ENCODE data around the gene LSM4.

The LSM4 gene

DNA sequence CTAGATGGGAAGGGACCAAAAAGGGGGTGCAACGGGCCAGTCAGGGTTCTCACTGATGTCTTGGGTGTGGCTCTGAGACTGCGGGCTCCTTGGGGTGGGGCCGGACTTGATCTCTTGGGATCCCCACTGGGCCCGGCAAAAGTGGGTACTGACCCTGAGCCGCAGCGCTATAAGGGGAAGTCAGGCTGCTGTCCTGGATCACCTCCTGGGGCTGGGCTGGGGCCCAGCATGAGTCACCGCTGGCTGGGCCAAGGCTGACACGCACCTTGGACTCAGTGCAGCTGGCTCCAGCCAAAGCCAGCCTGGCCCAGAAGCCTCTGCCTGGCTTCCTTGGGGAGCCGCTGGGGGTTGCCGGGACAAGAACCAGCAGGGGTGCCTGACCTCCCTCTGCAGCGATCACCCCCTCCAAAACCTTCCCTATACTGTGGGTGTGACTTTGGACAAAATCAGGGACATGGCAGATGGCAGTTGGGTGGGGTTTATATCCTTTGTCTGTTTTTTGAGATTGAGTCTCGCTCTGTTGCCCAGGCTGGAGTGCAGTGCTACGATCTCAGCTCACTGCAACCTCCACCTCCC is 48.0 kb downstream of the LSM4 start:
- H3K4ac ChIP-seq (ENCODE audit: low read depth, low read length) = no peak overlapping the region
- no peak overlapping the region for H3K27ac ChIP-seq (ENCODE audit: low read depth, low read length)
- peak; percentile 80 to 82 for DNase-seq
- no peak overlapping the region for H3K9ac ChIP-seq (ENCODE audit: low read length)
- no peak overlapping the region for H2BK5ac ChIP-seq (ENCODE audit: low read depth, low read length, poor library complexity)
- H3K4me3 ChIP-seq (ENCODE audit: low read depth, low read length) = no peak overlapping the region
- no peak overlapping the region for H2AK5ac ChIP-seq (ENCODE audit: low read length)
- no peak overlapping the region for H4K12ac ChIP-seq (ENCODE audit: low read depth, low read length)
- no peaks in the 10 kb centered on the region for H3K9me3 ChIP-seq (ENCODE audit: insufficient read depth, low read depth, low read length)
- H3K79me2 ChIP-seq (ENCODE audit: control insufficient read depth, insufficient read depth, low read length, poor library complexity) = peaks cover 15% of the 10 kb centered on the region
- peaks cover 11 to 18% of the 10 kb centered on the region in 2 experiments for H3K4me1 ChIP-seq (ENCODE audit: control insufficient read depth in 1 of 2, insufficient read depth in 2 of 2, low read length in 2 of 2)
- H3K27me3 ChIP-seq (ENCODE audit: insufficient read depth, low read length) = no peaks in the 10 kb centered on the region
- H3K79me1 ChIP-seq (ENCODE audit: low read length) = peaks cover 3% of the 10 kb centered on the region
- no peak overlapping the region for H3K4me2 ChIP-seq (ENCODE audit: low read length)
- H3K18ac ChIP-seq (ENCODE audit: low read length) = no peak overlapping the region
- no peak overlapping the region for H3K23ac ChIP-seq (ENCODE audit: low read length)
- H2BK12ac ChIP-seq (ENCODE audit: low read length) = no peak overlapping the region
- H2AFZ ChIP-seq (ENCODE audit: insufficient read depth, low read length, poor library complexity) = no peak overlapping the region
- H3K14ac ChIP-seq (ENCODE audit: low read length) = no peak overlapping the region
- H4K8ac ChIP-seq (ENCODE audit: low read depth, low read length) = no peak overlapping the region
- H2BK120ac ChIP-seq (ENCODE audit: insufficient read depth, low read length, poor library complexity) = no peak overlapping the region
- no CpG with 5 or more reads among the region's 13 CpGs for WGBS (ENCODE audit: extremely low coverage, insufficient coverage, insufficient read length)
- H4K91ac ChIP-seq (ENCODE audit: low read depth, low read length) = no peak overlapping the region
- peaks cover 30% of the 10 kb centered on the region in 2 experiments for H3K36me3 ChIP-seq (ENCODE audit: control insufficient read depth in 1 of 2, insufficient read depth in 2 of 2, low read length in 2 of 2)

DNA sequence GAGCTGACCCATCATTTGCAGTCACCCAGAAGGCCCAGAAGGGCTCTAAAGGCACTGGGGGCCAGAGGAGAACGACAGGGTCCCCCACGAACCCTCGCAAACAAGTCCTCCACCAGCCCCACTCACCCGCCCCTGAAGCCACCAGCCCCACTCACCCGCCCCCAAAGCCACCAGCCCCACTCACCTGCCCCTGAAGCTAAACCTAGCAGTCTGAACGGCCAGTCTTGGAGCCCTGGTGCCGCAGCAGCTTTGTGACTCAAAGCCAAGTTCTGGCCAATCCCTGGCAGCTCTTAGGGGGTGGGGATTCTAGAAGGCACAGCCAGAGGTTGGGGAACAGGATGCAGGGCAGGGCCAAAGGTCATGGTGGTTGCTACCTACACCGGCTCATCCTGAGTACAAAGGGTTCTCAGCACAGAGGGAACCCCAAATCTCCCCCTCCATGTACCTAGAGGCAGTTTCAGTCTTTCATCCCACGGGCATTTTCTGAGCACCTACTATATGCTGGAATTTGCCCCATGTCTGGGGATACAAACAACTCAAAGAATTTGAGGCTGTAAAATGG is 48.6 kb downstream of the LSM4 start, which contains the start of gene IQCN:
TSS of gene IQCN (minus strand) at position 234 of the 562 bp plus-strand sequence. CDS start 4,974 bp downstream, outside the sequence.
- H3K27me3 ChIP-seq (ENCODE audit: insufficient read depth, low read length) = no peaks in the 10 kb centered on the region
- H2BK12ac ChIP-seq (ENCODE audit: low read length) = no peak within 1 kb of the TSS
- no peak within 1 kb of the TSS for H3K23ac ChIP-seq (ENCODE audit: low read length)
- no peak within 1 kb of the TSS for H3K9ac ChIP-seq (ENCODE audit: low read length)
- no peaks in the 10 kb centered on the region for H3K79me1 ChIP-seq (ENCODE audit: low read length)
- H2AFZ ChIP-seq (ENCODE audit: insufficient read depth, low read length, poor library complexity) = no peak within 1 kb of the TSS
- no peak within 1 kb of the TSS for H3K4me3 ChIP-seq (ENCODE audit: low read depth, low read length)
- no peak within 1 kb of the TSS for H3K18ac ChIP-seq (ENCODE audit: low read length)
- H4K8ac ChIP-seq (ENCODE audit: low read depth, low read length) = no peak within 1 kb of the TSS
- no peaks in the 10 kb centered on the region for H3K9me3 ChIP-seq (ENCODE audit: insufficient read depth, low read depth, low read length)
- no peak within 1 kb of the TSS for H2AK5ac ChIP-seq (ENCODE audit: low read length)
- H3K79me2 ChIP-seq (ENCODE audit: control insufficient read depth, insufficient read depth, low read length, poor library complexity) = peaks cover 14% of the 10 kb centered on the region
- H3K4me2 ChIP-seq (ENCODE audit: low read length) = no peak within 1 kb of the TSS
- H3K27ac ChIP-seq (ENCODE audit: low read depth, low read length) = no peak within 1 kb of the TSS
- no CpG with 5 or more reads among the region's 9 CpGs for WGBS (ENCODE audit: extremely low coverage, insufficient coverage, insufficient read length)
- no peak within 1 kb of the TSS for H2BK5ac ChIP-seq (ENCODE audit: low read depth, low read length, poor library complexity)
- H3K4ac ChIP-seq (ENCODE audit: low read depth, low read length) = no peak within 1 kb of the TSS
- DNase-seq = peak; percentile 72 to 75
- H3K4me1 ChIP-seq (ENCODE audit: control insufficient read depth in 1 of 2, insufficient read depth in 2 of 2, low read length in 2 of 2) = peaks cover 11 to 18% of the 10 kb centered on the region in 2 experiments
- no peak within 1 kb of the TSS for H3K14ac ChIP-seq (ENCODE audit: low read length)
- peaks cover 30% of the 10 kb centered on the region in 2 experiments for H3K36me3 ChIP-seq (ENCODE audit: control insufficient read depth in 1 of 2, insufficient read depth in 2 of 2, low read length in 2 of 2)
- no peak within 1 kb of the TSS for H4K12ac ChIP-seq (ENCODE audit: low read depth, low read length)
- H4K91ac ChIP-seq (ENCODE audit: low read depth, low read length) = no peak within 1 kb of the TSS
- no peak within 1 kb of the TSS for H2BK120ac ChIP-seq (ENCODE audit: insufficient read depth, low read length, poor library complexity)

DNA sequence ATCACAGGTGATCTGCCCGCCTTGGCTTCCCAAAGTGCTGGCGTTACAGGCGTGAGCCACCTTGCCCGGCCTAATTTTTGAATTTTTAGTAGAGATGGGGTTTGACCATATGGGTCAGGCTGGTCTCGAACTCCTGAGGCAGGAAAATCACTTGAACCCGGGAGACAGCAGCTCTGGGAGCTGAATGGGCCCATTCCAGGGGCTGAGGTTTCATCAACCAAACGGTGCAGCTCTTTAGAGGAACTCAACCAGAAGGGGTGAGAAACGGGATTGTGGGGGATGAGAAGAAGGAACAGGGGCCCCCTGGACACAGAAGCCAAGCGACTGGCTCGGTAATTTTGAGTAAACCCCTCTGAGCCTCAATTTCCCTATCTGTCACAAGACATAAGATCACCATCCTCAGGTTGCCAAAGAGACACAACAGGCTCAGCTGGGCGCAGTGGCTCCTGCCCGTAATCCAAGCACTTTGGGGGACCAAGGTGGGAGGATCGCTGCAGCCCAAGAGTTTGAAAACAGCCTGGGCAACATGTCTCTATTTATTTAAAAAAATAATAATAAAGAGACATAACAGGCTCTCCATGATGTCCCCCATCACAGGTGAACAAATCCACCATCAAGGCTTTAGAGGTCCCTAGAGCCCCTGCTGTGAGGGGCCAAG is 49.2 kb downstream of the LSM4 start:
- H2BK5ac ChIP-seq (ENCODE audit: low read depth, low read length, poor library complexity) = no peak overlapping the region
- H4K91ac ChIP-seq (ENCODE audit: low read depth, low read length) = no peak overlapping the region
- H3K18ac ChIP-seq (ENCODE audit: low read length) = no peak overlapping the region
- H2AFZ ChIP-seq (ENCODE audit: insufficient read depth, low read length, poor library complexity) = no peak overlapping the region
- H3K79me1 ChIP-seq (ENCODE audit: low read length) = no peaks in the 10 kb centered on the region
- no peak overlapping the region for H2BK12ac ChIP-seq (ENCODE audit: low read length)
- no peaks in the 10 kb centered on the region for H3K27me3 ChIP-seq (ENCODE audit: insufficient read depth, low read length)
- no peak overlapping the region for H4K12ac ChIP-seq (ENCODE audit: low read depth, low read length)
- no peak overlapping the region for H3K23ac ChIP-seq (ENCODE audit: low read length)
- H3K36me3 ChIP-seq (ENCODE audit: control insufficient read depth in 1 of 2, insufficient read depth in 2 of 2, low read length in 2 of 2) = peaks cover 26% of the 10 kb centered on the region in 2 experiments
- H3K79me2 ChIP-seq (ENCODE audit: control insufficient read depth, insufficient read depth, low read length, poor library complexity) = peaks cover 8% of the 10 kb centered on the region
- H3K9ac ChIP-seq (ENCODE audit: low read length) = no peak overlapping the region
- peak; percentile 24 to 50 for DNase-seq
- no peaks in the 10 kb centered on the region for H3K9me3 ChIP-seq (ENCODE audit: insufficient read depth, low read depth, low read length)
- H3K4ac ChIP-seq (ENCODE audit: low read depth, low read length) = no peak overlapping the region
- peaks cover 7 to 14% of the 10 kb centered on the region in 2 experiments for H3K4me1 ChIP-seq (ENCODE audit: control insufficient read depth in 1 of 2, insufficient read depth in 2 of 2, low read length in 2 of 2)
- no peak overlapping the region for H2BK120ac ChIP-seq (ENCODE audit: insufficient read depth, low read length, poor library complexity)
- no peak overlapping the region for H3K4me3 ChIP-seq (ENCODE audit: low read depth, low read length)
- no peak overlapping the region for H3K27ac ChIP-seq (ENCODE audit: low read depth, low read length)
- H3K4me2 ChIP-seq (ENCODE audit: low read length) = no peak overlapping the region
- no peak overlapping the region for H3K14ac ChIP-seq (ENCODE audit: low read length)
- H4K8ac ChIP-seq (ENCODE audit: low read depth, low read length) = no peak overlapping the region
- no CpG with 5 or more reads among the region's 13 CpGs for WGBS (ENCODE audit: extremely low coverage, insufficient coverage, insufficient read length)
- no peak overlapping the region for H2AK5ac ChIP-seq (ENCODE audit: low read length)

DNA sequence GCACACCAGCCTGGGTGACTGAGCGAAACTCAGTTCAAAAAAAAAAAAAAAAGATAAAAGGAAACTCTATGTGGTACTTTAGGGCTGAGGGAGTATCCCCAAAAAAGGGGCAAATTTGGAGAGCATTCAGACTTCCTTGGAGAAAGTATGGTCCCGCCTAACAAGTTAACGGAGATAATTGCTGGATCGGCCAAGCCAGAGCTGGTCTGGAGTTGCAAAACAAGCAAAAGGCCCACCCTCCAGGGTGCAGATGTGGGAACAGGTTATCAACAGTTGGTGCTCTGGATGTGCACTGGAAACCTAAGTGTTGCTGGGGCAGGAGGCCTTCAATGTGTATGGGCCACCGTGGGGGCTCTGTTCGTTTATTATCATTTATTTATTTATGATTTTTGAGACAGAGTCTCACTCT is 51.4 kb downstream of the LSM4 start:
- no peaks in the 10 kb centered on the region for H3K79me2 ChIP-seq (ENCODE audit: control insufficient read depth, insufficient read depth, low read length, poor library complexity)
- H2AFZ ChIP-seq (ENCODE audit: insufficient read depth, low read length, poor library complexity) = no peak overlapping the region
- no peaks in the 10 kb centered on the region for H3K27me3 ChIP-seq (ENCODE audit: insufficient read depth, low read length)
- no peak overlapping the region for H4K91ac ChIP-seq (ENCODE audit: low read depth, low read length)
- no peak overlapping the region for H2BK5ac ChIP-seq (ENCODE audit: low read depth, low read length, poor library complexity)
- no peak overlapping the region for H3K4me3 ChIP-seq (ENCODE audit: low read depth, low read length)
- H3K9me3 ChIP-seq (ENCODE audit: insufficient read depth, low read depth, low read length) = no peaks in the 10 kb centered on the region
- peaks cover 24 to 27% of the 10 kb centered on the region in 2 experiments for H3K36me3 ChIP-seq (ENCODE audit: control insufficient read depth in 1 of 2, insufficient read depth in 2 of 2, low read length in 2 of 2)
- H4K12ac ChIP-seq (ENCODE audit: low read depth, low read length) = no peak overlapping the region
- no peak overlapping the region for H2BK120ac ChIP-seq (ENCODE audit: insufficient read depth, low read length, poor library complexity)
- H3K27ac ChIP-seq (ENCODE audit: low read depth, low read length) = no peak overlapping the region
- H3K14ac ChIP-seq (ENCODE audit: low read length) = no peak overlapping the region
- no peaks in the 10 kb centered on the region for H3K79me1 ChIP-seq (ENCODE audit: low read length)
- no peak overlapping the region for H2BK12ac ChIP-seq (ENCODE audit: low read length)
- no peak overlapping the region for H2AK5ac ChIP-seq (ENCODE audit: low read length)
- no peak overlapping the region for H3K18ac ChIP-seq (ENCODE audit: low read length)
- no CpG with 5 or more reads among the region's 6 CpGs for WGBS (ENCODE audit: extremely low coverage, insufficient coverage, insufficient read length)
- H3K4me1 ChIP-seq (ENCODE audit: control insufficient read depth in 1 of 2, insufficient read depth in 2 of 2, low read length in 2 of 2) = peaks cover 0 to 7% of the 10 kb centered on the region in 2 experiments
- no peak overlapping the region for H3K9ac ChIP-seq (ENCODE audit: low read length)
- no peak overlapping the region for H3K23ac ChIP-seq (ENCODE audit: low read length)
- H3K4ac ChIP-seq (ENCODE audit: low read depth, low read length) = no peak overlapping the region
- DNase-seq = peak in 1 of 2 donors; percentile 65
- H3K4me2 ChIP-seq (ENCODE audit: low read length) = no peak overlapping the region
- H4K8ac ChIP-seq (ENCODE audit: low read depth, low read length) = no peak overlapping the region

Data from trophoblast cell (in vitro differentiated cells and primary cell).